Peyer's patch (tissue), 4 donors: Measurements from ENCODE around the gene SLC35E2B.
"Not testable (repeated sequence)": the region's sequence is repeated elsewhere in the genome, so short reads cannot be mapped to it uniquely, and the experiment has no call there.

Experiments used
- POLR2A ChIP-seq, 2 donors: fragments of 450-650 bp; IDR thresholded peaks; one replicate each; pipeline ENCODE4 v1.5.1; 2017; ENCODE audit warnings: antibody characterized with exemption in 2 of 2, mild to moderate bottlenecking in 2 of 2, moderate library complexity in 2 of 2
- TF ChIP-seq, protein P1 (sequence below), 6 experiments: fragments of 450-650 bp in 4 of 6; fragments of 200-600 bp in 2 of 6; sonication (generic) in 1 of 6; IDR thresholded peaks; one replicate each; pipeline ENCODE4 v1.5.1; 2017 to 2019; ENCODE audit warnings: antibody characterized with exemption in 6 of 6, mild to moderate bottlenecking in 3 of 6, moderate library complexity in 1 of 6

DNA sequence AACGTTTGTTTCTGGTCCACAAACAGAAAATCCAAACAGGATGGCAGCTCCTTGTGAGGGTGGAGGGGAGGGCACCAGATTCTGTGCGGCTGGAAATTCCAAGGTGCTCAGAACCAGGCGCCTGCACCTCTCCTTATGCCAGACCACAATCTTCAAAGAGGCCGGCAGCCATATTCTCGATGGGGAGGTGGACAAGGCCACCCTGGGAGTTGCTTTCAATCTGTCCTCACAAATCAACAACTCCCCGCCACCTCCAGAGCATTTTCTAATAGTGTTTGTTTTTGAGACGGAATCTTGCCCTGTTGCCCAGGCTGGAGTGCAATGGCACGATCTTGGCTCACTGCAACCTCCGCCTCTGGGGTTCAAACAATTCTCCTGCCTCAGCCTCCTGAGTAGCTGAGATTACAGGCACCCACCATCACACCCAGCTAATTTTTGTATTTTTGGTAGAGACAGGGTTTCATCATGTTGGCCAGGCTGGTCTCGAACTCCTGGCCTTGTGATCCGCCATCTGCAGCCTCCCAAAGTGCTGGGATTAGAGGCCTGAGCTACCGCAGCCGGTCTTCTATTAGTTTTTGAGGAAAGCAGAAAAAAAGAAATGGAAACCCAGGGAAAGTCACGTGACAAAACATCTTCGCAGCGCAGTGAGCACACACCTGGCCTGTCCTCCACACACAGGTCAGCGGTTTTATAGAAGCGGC is 36.7 kb upstream of the SLC35E2B start:
- TF ChIP-seq, protein P1, sequence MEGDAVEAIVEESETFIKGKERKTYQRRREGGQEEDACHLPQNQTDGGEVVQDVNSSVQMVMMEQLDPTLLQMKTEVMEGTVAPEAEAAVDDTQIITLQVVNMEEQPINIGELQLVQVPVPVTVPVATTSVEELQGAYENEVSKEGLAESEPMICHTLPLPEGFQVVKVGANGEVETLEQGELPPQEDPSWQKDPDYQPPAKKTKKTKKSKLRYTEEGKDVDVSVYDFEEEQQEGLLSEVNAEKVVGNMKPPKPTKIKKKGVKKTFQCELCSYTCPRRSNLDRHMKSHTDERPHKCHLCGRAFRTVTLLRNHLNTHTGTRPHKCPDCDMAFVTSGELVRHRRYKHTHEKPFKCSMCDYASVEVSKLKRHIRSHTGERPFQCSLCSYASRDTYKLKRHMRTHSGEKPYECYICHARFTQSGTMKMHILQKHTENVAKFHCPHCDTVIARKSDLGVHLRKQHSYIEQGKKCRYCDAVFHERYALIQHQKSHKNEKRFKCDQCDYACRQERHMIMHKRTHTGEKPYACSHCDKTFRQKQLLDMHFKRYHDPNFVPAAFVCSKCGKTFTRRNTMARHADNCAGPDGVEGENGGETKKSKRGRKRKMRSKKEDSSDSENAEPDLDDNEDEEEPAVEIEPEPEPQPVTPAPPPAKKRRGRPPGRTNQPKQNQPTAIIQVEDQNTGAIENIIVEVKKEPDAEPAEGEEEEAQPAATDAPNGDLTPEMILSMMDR (IDR thresholded peaks at IDR 0.05) = not testable (repeated sequence)
- TF ChIP-seq POLR2A (IDR thresholded peaks at IDR 0.05) = not testable (repeated sequence)
